Embryonic facial prominence (tissue), 1 donor: Measurements from ENCODE around the gene ART4.

ENCODE experiments used
- DNase-seq: peaks from one replicate; pipeline ENCODE4 v3.0.0-alpha.2; 2016; ENCODE audit errors: extremely low spot score

ART4 gene

GRCh38 chr12:14843425-14843887, at the start of gene ART4:
ART4 (minus strand) TSS chr12:14843526; CDS start chr12:14843113, 413 bp downstream.
- no peak for DNase-seq

GRCh38 chr12:14892726-14893505, 49.6 kb upstream of the ART4 start:
- DNase-seq = no peak

GRCh38 chr12:14890701-14891100, 47.4 kb upstream of the ART4 start:
- no peak for DNase-seq

GRCh38 chr12:14886271-14886670, 42.9 kb upstream of the ART4 start:
- no peak for DNase-seq

GRCh38 chr12:14885718-14886221, 42.4 kb upstream of the ART4 start, which contains the start of gene MGP:
MGP (minus strand) TSS chr12:14885854; CDS start chr12:14885791, 63 bp downstream.
- no peak for DNase-seq

GRCh38 chr12:14884458-14884878, 41.1 kb upstream of the ART4 start:
- peak; percentile 47 for DNase-seq

GRCh38 chr12:14883686-14884085, 40.4 kb upstream of the ART4 start:
- no peak for DNase-seq

- DNase-seq = no peak
These were observed 37.6 kb upstream of the ART4 start for GRCh38 chr12:14880890-14881453.

- no peak for DNase-seq
These were observed 36.1 kb upstream of the ART4 start for GRCh38 chr12:14879222-14879933.

GRCh38 chr12:14878488-14878887, 35.2 kb upstream of the ART4 start:
- DNase-seq = no peak

- DNase-seq = no peak
These were observed 33.5 kb upstream of the ART4 start for GRCh38 chr12:14876833-14877232.

- DNase-seq = no peak
These were observed 31.6 kb upstream of the ART4 start for GRCh38 chr12:14874882-14875281.

GRCh38 chr12:14873440-14874185, 30.3 kb upstream of the ART4 start:
- no peak for DNase-seq

- no peak for DNase-seq
These were observed 28.6 kb upstream of the ART4 start for GRCh38 chr12:14871886-14872285.

- no peak for DNase-seq
These were observed 27.9 kb upstream of the ART4 start for GRCh38 chr12:14871247-14871646.

GRCh38 chr12:14868916-14869506, 25.7 kb upstream of the ART4 start:
- DNase-seq = no peak

GRCh38 chr12:14860490-14860889, 17.2 kb upstream of the ART4 start:
- DNase-seq = no peak

- no peak for DNase-seq
These were observed 15.2 kb upstream of the ART4 start for GRCh38 chr12:14858513-14858912.

- no peak for DNase-seq
These were observed 11.4 kb upstream of the ART4 start for GRCh38 chr12:14854586-14855183.

GRCh38 chr12:14853961-14854360, 10.6 kb upstream of the ART4 start:
- DNase-seq = no peak

GRCh38 chr12:14852880-14853279, 9.6 kb upstream of the ART4 start:
- DNase-seq = no peak
